Measurements from ENCODE around the gene ERVMER34-1.

ERVMER34-1 gene

GRCh38 chr4:52712251-52713130 is 38.7 kb downstream of the ERVMER34-1 start:
- peak overlapping the region; percentile 20 to 23 for H3K23ac ChIP-seq (ENCODE audit: low read length in 2 of 2)
- peaks cover 6 to 34% of the 10 kb centered on the region in 2 experiments for H3K36me3 ChIP-seq (ENCODE audit: control insufficient read depth in 1 of 2, insufficient read depth in 2 of 2, low read depth in 1 of 2, low read length in 2 of 2)
- H3K9ac ChIP-seq (ENCODE audit: low read length): peak overlapping the region; percentile 93
- peak overlapping the region; percentile 79 for H4K91ac ChIP-seq (ENCODE audit: low read length)
- H3K79me1 ChIP-seq (replicated peaks; ENCODE audit: low read length, poor library complexity, severe bottlenecking): peaks cover 6% of the 10 kb centered on the region
- H3K27me3 ChIP-seq (ENCODE audit: control insufficient read depth in 1 of 2, insufficient read depth in 1 of 2, low read length in 2 of 2): no peaks in the 10 kb centered on the region
- no peak overlapping the region for H2AK5ac ChIP-seq (ENCODE audit: low read length, severe bottlenecking)
- H3K4me2 ChIP-seq (ENCODE audit: low read length, poor library complexity, severe bottlenecking): peak overlapping the region; percentile 73
- peak overlapping the region; percentile 17 for H3K27ac ChIP-seq (ENCODE audit: low read length, poor library complexity, severe bottlenecking)
- H2BK15ac ChIP-seq (ENCODE audit: low read depth, poor library complexity, severe bottlenecking): peak overlapping the region; percentile 58
- peaks cover 9% of the 10 kb centered on the region for H3K4me1 ChIP-seq (ENCODE audit: control insufficient read depth, insufficient read depth, low read depth, low read length)
- H2BK12ac ChIP-seq (ENCODE audit: low read length in 2 of 2): no peak overlapping the region
- H3K9me3 ChIP-seq (ENCODE audit: control insufficient read depth, low read length): no peaks in the 10 kb centered on the region
- DNase-seq: peak; percentile 97
- H4K8ac ChIP-seq (ENCODE audit: low read length): peak overlapping the region; percentile 67
- WGBS: under 1% methylated on average over 86 of the region's 87 CpGs
- peak overlapping the region; percentile 37 to 52 for H3K18ac ChIP-seq (ENCODE audit: low read depth in 1 of 2, low read length in 2 of 2)
- peak overlapping the region; percentile 63 for H2BK5ac ChIP-seq (ENCODE audit: low read depth, low read length, poor library complexity, severe bottlenecking)
- H3K4me3 ChIP-seq (ENCODE audit: insufficient read depth in 1 of 2, low read depth in 1 of 2, low read length in 2 of 2): peak overlapping the region; percentile 83 to 98
- peak overlapping the region in 1 of 2 experiments; percentile 91 for H3K14ac ChIP-seq (ENCODE audit: low read length in 2 of 2)
- H2BK120ac ChIP-seq (ENCODE audit: low read depth, low read length): no peak overlapping the region
- H3K4ac ChIP-seq (ENCODE audit: low read depth in 1 of 2, low read length in 2 of 2): peak overlapping the region in 1 of 2 experiments; percentile 71
- peak overlapping the region; percentile 80 for H2AFZ ChIP-seq (ENCODE audit: low read depth, low read length)

- H3K9ac ChIP-seq (ENCODE audit: low read length): peak overlapping the region; percentile 64
- H3K79me1 ChIP-seq (replicated peaks; ENCODE audit: low read length, poor library complexity, severe bottlenecking): peaks cover 6% of the 10 kb centered on the region
- H3K14ac ChIP-seq (ENCODE audit: low read length in 2 of 2): no peak overlapping the region
- no peak overlapping the region for H2BK120ac ChIP-seq (ENCODE audit: low read depth, low read length)
- H2AK5ac ChIP-seq (ENCODE audit: low read length, severe bottlenecking): no peak overlapping the region
- H2BK5ac ChIP-seq (ENCODE audit: low read depth, low read length, poor library complexity, severe bottlenecking): no peak overlapping the region
- no peak overlapping the region for H3K27ac ChIP-seq (ENCODE audit: low read length, poor library complexity, severe bottlenecking)
- H3K27me3 ChIP-seq (ENCODE audit: control insufficient read depth in 1 of 2, insufficient read depth in 1 of 2, low read length in 2 of 2): no peaks in the 10 kb centered on the region
- H2BK12ac ChIP-seq (ENCODE audit: low read length in 2 of 2): no peak overlapping the region
- H3K18ac ChIP-seq (ENCODE audit: low read depth in 1 of 2, low read length in 2 of 2): peak overlapping the region in 1 of 2 experiments; percentile 27
- peak overlapping the region; percentile 67 for H3K4me2 ChIP-seq (ENCODE audit: low read length, poor library complexity, severe bottlenecking)
- peak overlapping the region; percentile 79 for H4K8ac ChIP-seq (ENCODE audit: low read length)
- H4K91ac ChIP-seq (ENCODE audit: low read length): no peak overlapping the region
- H3K4me3 ChIP-seq (ENCODE audit: insufficient read depth in 1 of 2, low read depth in 1 of 2, low read length in 2 of 2): peak overlapping the region in 1 of 2 experiments; percentile 98
- H3K23ac ChIP-seq (ENCODE audit: low read length in 2 of 2): no peak overlapping the region
- H3K4ac ChIP-seq (ENCODE audit: low read depth in 1 of 2, low read length in 2 of 2): no peak overlapping the region
- no peak for DNase-seq
- peak overlapping the region; percentile 20 for H2AFZ ChIP-seq (ENCODE audit: low read depth, low read length)
- no peak overlapping the region for H2BK15ac ChIP-seq (ENCODE audit: low read depth, poor library complexity, severe bottlenecking)
- peaks cover 6 to 33% of the 10 kb centered on the region in 2 experiments for H3K36me3 ChIP-seq (ENCODE audit: control insufficient read depth in 1 of 2, insufficient read depth in 2 of 2, low read depth in 1 of 2, low read length in 2 of 2)
- H3K9me3 ChIP-seq (ENCODE audit: control insufficient read depth, low read length): no peaks in the 10 kb centered on the region
- H3K4me1 ChIP-seq (ENCODE audit: control insufficient read depth, insufficient read depth, low read depth, low read length): peaks cover 9% of the 10 kb centered on the region
- 13% methylated on average over 15 of the region's 15 CpGs for WGBS
Measured at GRCh38 chr4:52711834-52712250, 39.4 kb downstream of the ERVMER34-1 start.

- H4K91ac ChIP-seq (ENCODE audit: low read length): no peak overlapping the region
- H3K23ac ChIP-seq (ENCODE audit: low read length in 2 of 2): no peak overlapping the region
- no peaks in the 10 kb centered on the region for H3K27me3 ChIP-seq (ENCODE audit: control insufficient read depth in 1 of 2, insufficient read depth in 1 of 2, low read length in 2 of 2)
- H2AK5ac ChIP-seq (ENCODE audit: low read length, severe bottlenecking): no peak overlapping the region
- no peak overlapping the region for H3K4me3 ChIP-seq (ENCODE audit: insufficient read depth in 1 of 2, low read depth in 1 of 2, low read length in 2 of 2)
- no peak overlapping the region for H2AFZ ChIP-seq (ENCODE audit: low read depth, low read length)
- peaks cover 3% of the 10 kb centered on the region for H3K79me1 ChIP-seq (replicated peaks; ENCODE audit: low read length, poor library complexity, severe bottlenecking)
- H3K18ac ChIP-seq (ENCODE audit: low read depth in 1 of 2, low read length in 2 of 2): no peak overlapping the region
- H3K36me3 ChIP-seq (ENCODE audit: control insufficient read depth in 1 of 2, insufficient read depth in 2 of 2, low read depth in 1 of 2, low read length in 2 of 2): peaks cover 4 to 27% of the 10 kb centered on the region in 2 experiments
- no peak overlapping the region for H2BK15ac ChIP-seq (ENCODE audit: low read depth, poor library complexity, severe bottlenecking)
- no peak overlapping the region for H2BK5ac ChIP-seq (ENCODE audit: low read depth, low read length, poor library complexity, severe bottlenecking)
- no peak overlapping the region for H3K27ac ChIP-seq (ENCODE audit: low read length, poor library complexity, severe bottlenecking)
- no peak overlapping the region for H4K8ac ChIP-seq (ENCODE audit: low read length)
- no peak overlapping the region for H3K4me2 ChIP-seq (ENCODE audit: low read length, poor library complexity, severe bottlenecking)
- no peak overlapping the region for H3K4ac ChIP-seq (ENCODE audit: low read depth in 1 of 2, low read length in 2 of 2)
- H3K9ac ChIP-seq (ENCODE audit: low read length): no peak overlapping the region
- no peak for DNase-seq
- H3K9me3 ChIP-seq (ENCODE audit: control insufficient read depth, low read length): no peaks in the 10 kb centered on the region
- peaks cover 8% of the 10 kb centered on the region for H3K4me1 ChIP-seq (ENCODE audit: control insufficient read depth, insufficient read depth, low read depth, low read length)
- H2BK120ac ChIP-seq (ENCODE audit: low read depth, low read length): no peak overlapping the region
- H3K14ac ChIP-seq (ENCODE audit: low read length in 2 of 2): no peak overlapping the region
- no peak overlapping the region for H2BK12ac ChIP-seq (ENCODE audit: low read length in 2 of 2)
- WGBS: 38% methylated on average over 1 of the region's 1 CpG
Measured at GRCh38 chr4:52711272-52711671, 40.0 kb downstream of the ERVMER34-1 start.

- no peak overlapping the region for H3K4ac ChIP-seq (ENCODE audit: low read depth in 1 of 2, low read length in 2 of 2)
- no peaks in the 10 kb centered on the region for H3K79me1 ChIP-seq (replicated peaks; ENCODE audit: low read length, poor library complexity, severe bottlenecking)
- H3K14ac ChIP-seq (ENCODE audit: low read length in 2 of 2): no peak overlapping the region
- H2BK12ac ChIP-seq (ENCODE audit: low read length in 2 of 2): no peak overlapping the region
- no peak overlapping the region for H3K9ac ChIP-seq (ENCODE audit: low read length)
- no peak overlapping the region for H4K8ac ChIP-seq (ENCODE audit: low read length)
- peaks cover 0 to 9% of the 10 kb centered on the region in 2 experiments for H3K36me3 ChIP-seq (ENCODE audit: control insufficient read depth in 1 of 2, insufficient read depth in 2 of 2, low read depth in 1 of 2, low read length in 2 of 2)
- no peak overlapping the region for H3K27ac ChIP-seq (ENCODE audit: low read length, poor library complexity, severe bottlenecking)
- H3K4me3 ChIP-seq (ENCODE audit: insufficient read depth in 1 of 2, low read depth in 1 of 2, low read length in 2 of 2): no peak overlapping the region
- H2BK15ac ChIP-seq (ENCODE audit: low read depth, poor library complexity, severe bottlenecking): no peak overlapping the region
- no peak overlapping the region for H2BK5ac ChIP-seq (ENCODE audit: low read depth, low read length, poor library complexity, severe bottlenecking)
- H2AK5ac ChIP-seq (ENCODE audit: low read length, severe bottlenecking): no peak overlapping the region
- no peak overlapping the region for H3K18ac ChIP-seq (ENCODE audit: low read depth in 1 of 2, low read length in 2 of 2)
- no peak overlapping the region for H3K4me2 ChIP-seq (ENCODE audit: low read length, poor library complexity, severe bottlenecking)
- no peaks in the 10 kb centered on the region for H3K9me3 ChIP-seq (ENCODE audit: control insufficient read depth, low read length)
- no peaks in the 10 kb centered on the region for H3K27me3 ChIP-seq (ENCODE audit: control insufficient read depth in 1 of 2, insufficient read depth in 1 of 2, low read length in 2 of 2)
- H3K4me1 ChIP-seq (ENCODE audit: control insufficient read depth, insufficient read depth, low read depth, low read length): peaks cover 5% of the 10 kb centered on the region
- no peak overlapping the region for H2BK120ac ChIP-seq (ENCODE audit: low read depth, low read length)
- H3K23ac ChIP-seq (ENCODE audit: low read length in 2 of 2): no peak overlapping the region
- no peak for DNase-seq
- no peak overlapping the region for H2AFZ ChIP-seq (ENCODE audit: low read depth, low read length)
- no peak overlapping the region for H4K91ac ChIP-seq (ENCODE audit: low read length)
Measured at GRCh38 chr4:52709155-52709554, 42.1 kb downstream of the ERVMER34-1 start.

Measured in mesenchymal stem cell (in vitro differentiated cells and primary cell).